Thyroid gland (tissue), 4 donors: ENCODE data around the gene C12orf42. TPM values are rescaled to one million over a fixed set of nuclear protein-coding genes. Genes with fewer than 3 reads are reported as not detected.

Experiments
- DNase-seq, 2 donors: peaks; one replicate each; pipeline ENCODE4 v3.0.0-alpha.2; 2019
- H3K27ac ChIP-seq, 3 donors: fragments of 200-600 bp; sonication (generic); 1 replicate in 2 of 3; 2 replicates in 1 of 3; pipeline ENCODE4 v1.5.1; 2016 to 2019; ENCODE audit warnings: mild to moderate bottlenecking in 1 of 3, moderate library complexity in 1 of 3
- H3K27me3 ChIP-seq: fragments of 200-600 bp; sonication (generic); one replicate; pipeline ENCODE4 v1.5.1; 2019
- H3K36me3 ChIP-seq, 2 donors: fragments of 200-600 bp; sonication (generic); one replicate each; pipeline ENCODE4 v1.5.1; 2016 to 2019
- H3K4me1 ChIP-seq, 2 donors: fragments of 200-600 bp; sonication (generic); one replicate each; pipeline ENCODE4 v1.5.1; 2017 to 2019
- H3K4me3 ChIP-seq, 3 donors: fragments of 200-600 bp; sonication (generic); replicated peaks in 1 of 3; 1 replicate in 2 of 3; 2 replicates in 1 of 3; pipeline ENCODE4 v1.5.1; 2016; ENCODE audit warnings: mild to moderate bottlenecking in 1 of 3
- H3K9me3 ChIP-seq: fragments of 200-600 bp; sonication (generic); one replicate; pipeline ENCODE4 v1.5.1; 2017
- CTCF ChIP-seq, 6 experiments: fragments of 200-600 bp in 3 of 6; fragments of 450-650 bp in 3 of 6; sonication (generic) in 3 of 6; IDR thresholded peaks; one replicate each; pipeline ENCODE4 v1.5.1; 2016 to 2019; ENCODE audit warnings: antibody characterized with exemption in 6 of 6, mild to moderate bottlenecking in 2 of 6, inconsistent platforms in 1 of 6, moderate library complexity in 1 of 6
- POLR2A ChIP-seq, 2 donors: fragments of 450-650 bp; IDR thresholded peaks; one replicate each; pipeline ENCODE4 v1.6.1; 2017; ENCODE audit warnings: antibody characterized with exemption in 2 of 2, mild to moderate bottlenecking in 2 of 2, moderate library complexity in 1 of 2
- WGBS, 2 donors: methylation state at CpG; one replicate each; pipeline ENCODE4 v1.1.5; 2017; 5-methylcytosine and 5-hydroxymethylcytosine counted together
- intact Hi-C: fragments of 100-400 bp; cut with DNase I; formaldehyde crosslinking; loops from one replicate; pipeline ENCODE4 v1.15.1; 2023
- total RNA-seq, 4 donors: library from RNA; depleted of rRNA; stranded (reverse); fragments of >200 nt; gene quantifications; one replicate each; pipeline ENCODE4 v1.2.3, GENCODE V29; 2016

Gene C12orf42
- total RNA-seq, 4 donors from 2014 or later, result not detected

DNA sequence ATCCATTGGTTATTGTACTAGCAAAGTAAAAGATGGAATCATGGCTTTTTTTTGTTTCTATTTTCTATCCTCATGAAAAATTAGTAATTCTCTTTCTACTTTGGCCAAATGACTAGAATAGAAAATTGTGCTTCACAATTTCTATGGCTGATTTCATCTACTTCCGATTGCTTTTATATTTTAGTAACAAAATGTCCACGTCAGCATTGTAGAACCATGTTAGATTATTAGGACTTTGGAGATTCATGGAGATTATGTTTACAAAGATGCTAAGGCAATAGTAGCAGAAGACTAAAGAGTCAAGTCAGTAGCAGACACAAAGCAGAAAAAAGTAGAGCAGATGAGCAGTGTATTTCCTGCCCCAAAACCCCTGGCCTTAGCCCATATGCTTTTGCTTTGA lies 113.6 kb downstream of the C12orf42 start:
- Histone ChIP-seq H3K9me3 (no peaks in the 10 kb centered on the region), H3K27ac (no peak overlapping the region), H3K27me3 (no peaks in the 10 kb centered on the region), H3K4me1 (no peaks in the 10 kb centered on the region), H3K36me3 (no peaks in the 10 kb centered on the region), H3K4me3 (no peak overlapping the region)
- intact Hi-C loops, result no loop called here
- TF ChIP-seq CTCF (IDR thresholded peaks at IDR 0.05), result no peak
- no peak for TF ChIP-seq POLR2A (IDR thresholded peaks at IDR 0.05)
- 89 to 98% methylated on average over 2 of the region's 2 CpGs for WGBS, 2 donors
- DNase-seq, result no peak

DNA sequence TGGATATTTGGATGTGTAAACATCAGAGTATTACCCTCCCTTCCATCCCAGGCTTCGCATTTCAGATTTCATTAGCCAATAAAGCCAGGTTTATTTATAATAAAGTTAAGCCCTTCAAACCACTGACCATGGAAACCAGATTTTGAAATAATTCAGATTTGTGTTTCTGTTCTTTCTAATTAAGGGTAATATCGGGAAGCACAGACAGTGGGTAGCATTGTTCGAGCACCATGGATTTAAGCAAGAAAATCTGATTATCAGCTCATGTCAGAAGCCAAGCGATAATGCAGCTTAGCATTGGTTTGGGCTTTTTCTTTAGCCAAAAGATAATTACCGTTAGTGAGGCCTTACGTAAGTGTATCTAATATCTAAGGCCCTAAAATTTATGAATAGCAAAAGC lies 116.1 kb downstream of the C12orf42 start:
- no peaks in the 10 kb centered on the region for H3K9me3 ChIP-seq
- TF ChIP-seq POLR2A (IDR thresholded peaks at IDR 0.05), result no peak
- TF ChIP-seq CTCF (IDR thresholded peaks at IDR 0.05), result no peak
- no peak overlapping the region for H3K27ac ChIP-seq
- H3K4me3 ChIP-seq, result no peak overlapping the region
- H3K4me1 ChIP-seq, result no peaks in the 10 kb centered on the region
- 86 to 92% methylated on average over 6 of the region's 6 CpGs for WGBS, 2 donors
- no peaks in the 10 kb centered on the region for H3K27me3 ChIP-seq
- intact Hi-C loops, result no loop called here
- DNase-seq, result no peak
- H3K36me3 ChIP-seq, result no peaks in the 10 kb centered on the region

DNA sequence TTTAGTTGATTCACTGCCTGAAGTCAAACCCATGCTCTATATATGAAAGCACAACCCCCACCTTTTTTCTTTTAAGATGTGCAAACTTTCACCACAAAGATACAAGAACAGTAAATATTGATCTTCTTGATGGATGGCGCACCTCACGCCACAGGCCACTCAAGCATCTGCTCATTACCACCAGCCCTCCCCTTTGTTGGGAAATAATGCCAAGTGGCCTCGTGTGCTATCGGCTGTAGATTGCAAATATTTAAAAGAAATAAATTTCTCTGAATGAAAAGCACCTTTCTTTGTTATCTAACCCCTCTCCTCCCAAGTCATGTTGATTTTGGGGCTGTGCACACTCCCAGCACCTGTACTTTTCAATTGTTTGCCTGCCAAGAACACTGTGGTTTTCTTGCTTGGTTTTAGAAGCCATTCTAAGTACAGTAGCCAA lies 122.7 kb downstream of the C12orf42 start:
- WGBS, 2 donors, result 83 to 90% methylated on average over 4 of the region's 4 CpGs
- TF ChIP-seq POLR2A (IDR thresholded peaks at IDR 0.05) (no peak), CTCF (IDR thresholded peaks at IDR 0.05) (no peak)
- H3K36me3 ChIP-seq, result no peaks in the 10 kb centered on the region
- no peaks in the 10 kb centered on the region for H3K9me3 ChIP-seq
- intact Hi-C loops, result no loop called here
- H3K27ac ChIP-seq, result no peak overlapping the region
- DNase-seq, result no peak
- no peak overlapping the region for H3K4me3 ChIP-seq
- H3K27me3 ChIP-seq, result no peaks in the 10 kb centered on the region
- H3K4me1 ChIP-seq, result no peaks in the 10 kb centered on the region

GRCh38 chr12:103369929-103370328 lies 125.8 kb downstream of the C12orf42 start:
- Histone ChIP-seq H3K27ac (no peak overlapping the region), H3K4me3 (no peak overlapping the region), H3K9me3 (no peaks in the 10 kb centered on the region), H3K27me3 (no peaks in the 10 kb centered on the region), H3K36me3 (no peaks in the 10 kb centered on the region), H3K4me1 (no peaks in the 10 kb centered on the region)
- no peak for DNase-seq
- intact Hi-C loops, result no loop called here
- WGBS, 2 donors, result 96 to 98% methylated on average over 1 of the region's 1 CpG
- no peak for TF ChIP-seq CTCF (IDR thresholded peaks at IDR 0.05)
- TF ChIP-seq POLR2A (IDR thresholded peaks at IDR 0.05), result no peak

DNA sequence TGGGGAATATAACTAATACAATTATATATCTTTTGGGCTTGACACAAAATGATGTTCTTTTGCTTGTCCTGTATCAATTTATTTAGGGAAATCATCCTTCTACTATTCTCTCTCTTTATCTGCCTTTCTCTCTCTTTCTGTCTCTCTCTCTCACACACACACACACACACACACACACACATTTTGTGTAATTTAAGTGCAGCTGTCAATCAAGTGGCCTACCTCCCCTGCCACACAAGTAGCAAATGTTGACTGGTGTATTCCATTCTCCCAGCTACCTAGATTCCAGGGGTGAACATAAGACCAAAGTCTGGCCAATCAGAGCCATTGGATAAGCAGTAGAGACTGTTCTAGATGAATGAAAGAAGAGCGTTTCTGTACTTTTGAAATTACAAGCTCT lies 127.6 kb downstream of the C12orf42 start:
- no peak for TF ChIP-seq CTCF (IDR thresholded peaks at IDR 0.05)
- no peak for TF ChIP-seq POLR2A (IDR thresholded peaks at IDR 0.05)
- Histone ChIP-seq H3K27ac (no peak overlapping the region), H3K36me3 (no peaks in the 10 kb centered on the region), H3K9me3 (no peaks in the 10 kb centered on the region), H3K4me1 (no peaks in the 10 kb centered on the region), H3K4me3 (no peak overlapping the region), H3K27me3 (no peaks in the 10 kb centered on the region)
- 91 to 98% methylated on average over 1 of the region's 1 CpG for WGBS, 2 donors
- DNase-seq, result no peak
- intact Hi-C loops, result no loop called here
